Kidney (tissue), 14 donors: Measurements from ENCODE around the gene TBL3. TPM values are rescaled to one million over a fixed set of nuclear protein-coding genes. Genes with fewer than 3 reads are reported as not detected.
A peak's percentile ranks its signal among the peaks of the same experiment; 100 is the strongest.

Source experiments
- DNase-seq, 5 donors: peaks; one replicate each; pipeline ENCODE4 v3.0.0-alpha.2; 2013 to 2020
- FAIRE-seq: peaks from 2 replicates; lab custom pipeline; 2012; peaks lifted over from hg19 to GRCh38; lab: Jason Lieb, UNC
- H3K27ac ChIP-seq, 2 donors: one replicate each; pipeline ENCODE4 v1.7.0; 2013; ENCODE audit warnings: low read depth in 2 of 2, low read length in 2 of 2, inconsistent platforms in 1 of 2
- H3K27me3 ChIP-seq: one replicate; pipeline ENCODE4 v1.7.1; 2013; ENCODE audit warnings: low read length, inconsistent platforms; ENCODE audit not compliant: control insufficient read depth, insufficient read depth
- H3K36me3 ChIP-seq, 3 donors: one replicate each; pipeline versions ENCODE4 v1.7.0 to v1.7.1; 2013; ENCODE audit warnings: low read length in 3 of 3, control low read depth in 1 of 3, inconsistent platforms in 1 of 3; ENCODE audit not compliant: insufficient read depth in 3 of 3, control insufficient read depth in 2 of 3
- H3K4me1 ChIP-seq, 3 donors: one replicate each; pipeline versions ENCODE4 v1.7.0 to v1.7.1; 2013; ENCODE audit warnings: low read length in 3 of 3, inconsistent platforms in 1 of 3, low read depth in 1 of 3; ENCODE audit not compliant: control insufficient read depth in 2 of 3, insufficient read depth in 2 of 3
- H3K4me3 ChIP-seq, 3 donors: one replicate each; pipeline versions ENCODE4 v1.7.0 to v1.8.1; 2013; ENCODE audit warnings: low read length in 3 of 3, control low read depth in 1 of 3, inconsistent platforms in 1 of 3
- H3K9ac ChIP-seq, 3 donors: one replicate each; pipeline versions ENCODE4 v1.7.0 to v1.7.1; 2013; ENCODE audit warnings: low read length in 3 of 3, control low read depth in 1 of 3, inconsistent platforms in 1 of 3
- H3K9me3 ChIP-seq, 3 donors: one replicate each; pipeline versions ENCODE4 v1.7.0 to v1.7.1; 2013; ENCODE audit warnings: low read length in 3 of 3, control low read depth in 1 of 3, inconsistent platforms in 1 of 3; ENCODE audit not compliant: control insufficient read depth in 2 of 3, insufficient read depth in 1 of 3
- CTCF ChIP-seq: IDR thresholded peaks from 3 replicates; pipeline ENCODE4 v1.5.1; 2012; ENCODE audit warnings: mild to moderate bottlenecking, moderate library complexity, borderline replicate concordance; ENCODE audit not compliant: insufficient read depth; ENCODE audit errors: extremely low read depth
- intact Hi-C: fragments of 100-400 bp; cut with DNase I; formaldehyde crosslinking; loops from one replicate; pipeline ENCODE4 v1.11.1; 2022
- polyA plus RNA-seq: library from polyadenylated mRNA; stranded (reverse); fragments of 350-450 nt; fragmentation: Illumina TruSeq; extraction: RNeasy Lipid Tissue Mini Kit (QIAGEN cat#74804); gene quantifications from one replicate; pipeline ENCODE4 v1.2.3, GENCODE V29; 2014; ENCODE audit warnings: low read depth, low replicate concordance; ENCODE audit not compliant: insufficient read depth
- total RNA-seq: library from RNA; stranded (reverse); fragmentation: NEBNext Ultra II Directional; extraction: Animal tissue kit (Norgen Biotek cat#: 25700); gene quantifications from one replicate; pipeline ENCODE4 v1.2.1, GENCODE V29; 2021
- donor health status: control.
- donor health status: control.
- donor health status: control.
- donor health status: control.
- donor health status: control.
- donor health status: DM: yes; HTN: yes; CAD: no.
- donor health status: Normal renal cell carcinoma (clear cell type).

Gene TBL3
- total and polyA plus RNA-seq, 2 donors from 2014 or later, result 33.3 to 38.5 TPM

GRCh38 chr16:1999866-2000514 is 28.1 kb downstream of the TBL3 start:
- H3K9me3 ChIP-seq, result no peaks in the 10 kb centered on the region
- TF ChIP-seq CTCF, result no peak
- no peak overlapping the region for H3K27ac ChIP-seq
- DNase-seq (peak in 1 of 5 donors; percentile 81), FAIRE-seq (no peak)
- H3K4me3 ChIP-seq, result no peak overlapping the region
- no peaks in the 10 kb centered on the region for H3K27me3 ChIP-seq
- no peak overlapping the region for H3K9ac ChIP-seq
- H3K36me3 ChIP-seq, result peaks cover 0 to 33% (median 14%) of the 10 kb centered on the region in 3 donors
- intact Hi-C loops, result no loop called here
- peaks cover 0 to 13% (median 0%) of the 10 kb centered on the region in 3 donors for H3K4me1 ChIP-seq

DNA sequence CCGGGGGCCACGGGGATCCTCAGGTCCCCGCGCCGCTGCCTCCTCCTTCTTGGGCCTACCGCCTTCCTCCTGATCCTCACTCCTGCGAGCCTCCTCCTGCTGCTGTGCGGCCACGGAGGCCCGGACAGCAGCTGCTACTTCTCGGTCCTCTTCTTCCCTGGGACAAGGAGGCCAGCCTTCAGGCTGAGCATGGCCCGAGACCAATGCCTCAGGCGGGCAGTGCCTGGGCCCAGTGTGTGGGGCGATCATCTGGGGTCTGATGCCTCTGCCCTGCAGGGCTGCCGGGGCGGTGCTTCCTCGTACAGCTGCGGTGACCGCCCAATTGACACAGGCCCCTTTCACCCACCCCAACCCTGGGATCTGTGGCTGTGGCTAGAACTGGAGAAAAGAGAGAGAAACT is 29.2 kb downstream of the TBL3 start:
- Histone ChIP-seq H3K27ac (no peak overlapping the region), H3K36me3 (peaks cover 0 to 33% (median 14%) of the 10 kb centered on the region in 3 donors), H3K4me1 (peaks cover 0 to 15% (median 0%) of the 10 kb centered on the region in 3 donors), H3K27me3 (no peaks in the 10 kb centered on the region), H3K4me3 (no peak overlapping the region), H3K9me3 (no peaks in the 10 kb centered on the region), H3K9ac (no peak overlapping the region)
- FAIRE-seq (no peak), DNase-seq (peak in 1 of 5 donors; percentile 63)
- TF ChIP-seq CTCF, result no peak
- intact Hi-C loops, result no loop called here

DNA sequence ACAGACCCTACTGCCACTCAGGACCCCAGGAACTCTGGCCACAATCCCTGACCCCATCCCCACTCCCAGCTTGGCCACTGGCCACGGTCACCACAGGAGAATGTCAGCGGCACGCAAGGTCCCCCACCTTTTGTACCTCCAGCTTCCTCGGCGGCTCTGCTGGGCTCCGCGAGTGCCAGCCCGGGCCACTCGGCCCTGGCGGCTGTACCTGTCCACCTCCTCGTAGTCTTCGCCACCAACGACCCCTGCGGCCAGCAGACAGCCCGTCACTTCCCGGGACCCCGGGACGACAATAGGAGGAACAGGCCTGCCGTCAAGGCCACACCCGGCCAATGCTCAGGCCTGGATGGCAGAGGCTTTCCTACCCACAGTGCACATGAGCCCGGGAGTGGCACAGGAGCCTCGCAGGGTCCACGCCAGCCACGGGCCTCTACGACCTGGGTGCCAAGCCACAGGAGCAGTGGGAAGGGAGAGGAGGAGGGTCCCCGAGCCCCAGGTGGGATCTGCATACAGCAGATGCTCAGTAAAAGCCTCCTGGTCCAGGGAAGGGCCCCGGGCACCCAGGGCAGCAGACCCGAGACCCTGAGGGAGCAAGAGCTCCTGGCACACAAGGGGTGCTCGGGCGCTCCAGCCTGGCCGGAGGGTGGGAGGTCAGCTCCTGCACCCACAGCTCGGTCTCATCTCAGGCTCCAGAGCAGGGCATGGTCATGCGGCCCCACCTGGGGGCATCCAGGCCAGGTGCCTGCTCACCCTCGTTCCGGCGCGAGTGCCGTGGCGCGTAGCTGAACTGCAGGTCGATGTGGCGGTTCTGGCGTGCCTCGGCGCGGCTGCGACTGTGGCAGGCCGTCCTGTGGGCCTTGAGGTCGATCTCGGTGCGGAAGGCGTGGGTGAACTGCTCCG is 29.9 kb downstream of the TBL3 start:
- Histone ChIP-seq H3K4me3 (no peak overlapping the region), H3K4me1 (peaks cover 0 to 16% (median 0%) of the 10 kb centered on the region in 3 donors), H3K9me3 (no peaks in the 10 kb centered on the region), H3K27me3 (no peaks in the 10 kb centered on the region), H3K27ac (no peak overlapping the region), H3K36me3 (peaks cover 0 to 33% (median 14%) of the 10 kb centered on the region in 3 donors), H3K9ac (no peak overlapping the region)
- no peak for FAIRE-seq
- intact Hi-C loops, result no loop called here
- DNase-seq, result peak in 1 of 5 donors; percentile 81
- TF ChIP-seq CTCF, result no peak
